Left ventricle myocardium inferior (tissue), 1 donor: Measurements from ENCODE around the gene VGLL3. TPM values are rescaled to one million over a fixed set of nuclear protein-coding genes. Genes with fewer than 3 reads are reported as not detected.

Experiments
- DNase-seq: peaks from one replicate; pipeline ENCODE4 v3.0.0-alpha.2; 2020
- H3K27ac ChIP-seq: fragments of 200-600 bp; replicated peaks from 2 replicates; pipeline ENCODE4 v1.8.0; 2021
- H3K27me3 ChIP-seq: fragments of 200-600 bp; 2 replicates; pipeline ENCODE4 v1.8.0; 2021; ENCODE audit warnings: low read depth
- H3K36me3 ChIP-seq: fragments of 200-600 bp; 2 replicates; pipeline ENCODE4 v1.8.0; 2021
- H3K4me1 ChIP-seq: fragments of 200-600 bp; 2 replicates; pipeline ENCODE4 v1.8.0; 2021
- H3K4me3 ChIP-seq: fragments of 200-600 bp; 2 replicates; pipeline ENCODE4 v1.8.0; 2021; ENCODE audit warnings: mild to moderate bottlenecking, moderate library complexity
- H3K9me3 ChIP-seq: fragments of 200-600 bp; replicated peaks from 2 replicates; pipeline ENCODE4 v1.8.0; 2021
- intact Hi-C: fragments of 100-400 bp; cut with micrococcal nuclease; formaldehyde crosslinking; loops from one replicate; pipeline ENCODE4 v1.11.0; 2022
- total RNA-seq: library from RNA; stranded (reverse); fragmentation: NEBNext Ultra II Directional; extraction: Animal tissue kit (Norgen Biotek cat#: 25700); gene quantifications from one replicate; pipeline ENCODE4 v1.2.1, GENCODE V29; 2021
- TF ChIP-seq, protein P1 (sequence below): fragments of 200-600 bp; IDR thresholded peaks from 2 replicates; pipeline ENCODE4 v1.8.0; 2021; ENCODE audit warnings: antibody characterized with exemption, mild to moderate bottlenecking, borderline replicate concordance
- donor health status: DM: no; HTN: yes; CAD: no; lungs with severe emphysema.

Gene VGLL3
- total RNA-seq, 1 donor from 2014 or later: 4.0 TPM

DNA sequence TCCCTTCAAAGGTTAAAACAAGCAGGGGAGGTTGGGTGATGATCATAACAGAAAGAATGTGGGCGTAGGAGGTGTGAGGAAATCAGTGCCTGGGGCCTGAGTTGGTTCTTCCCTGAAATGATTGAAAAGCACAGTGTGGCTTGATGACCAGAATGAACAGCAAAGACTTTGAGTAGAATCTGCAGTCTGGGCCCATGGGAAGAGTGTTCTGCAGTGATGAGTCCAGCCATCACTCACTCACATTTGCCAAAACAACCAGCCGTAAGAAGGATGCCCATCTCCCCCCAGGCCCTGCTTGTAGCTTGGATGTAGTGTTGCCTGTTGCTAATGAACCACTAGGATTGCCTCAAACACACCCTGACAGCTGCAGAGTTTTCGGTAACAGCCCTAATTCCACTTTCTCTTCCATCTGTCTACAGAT is 67.9 kb downstream of the VGLL3 start:
- Histone ChIP-seq H3K27ac (no peak overlapping the region), H3K36me3 (no peaks in the 10 kb centered on the region), H3K27me3 (no peaks in the 10 kb centered on the region), H3K4me3 (no peak overlapping the region), H3K4me1 (no peaks in the 10 kb centered on the region), H3K9me3 (no peaks in the 10 kb centered on the region)
- TF ChIP-seq, protein P1, sequence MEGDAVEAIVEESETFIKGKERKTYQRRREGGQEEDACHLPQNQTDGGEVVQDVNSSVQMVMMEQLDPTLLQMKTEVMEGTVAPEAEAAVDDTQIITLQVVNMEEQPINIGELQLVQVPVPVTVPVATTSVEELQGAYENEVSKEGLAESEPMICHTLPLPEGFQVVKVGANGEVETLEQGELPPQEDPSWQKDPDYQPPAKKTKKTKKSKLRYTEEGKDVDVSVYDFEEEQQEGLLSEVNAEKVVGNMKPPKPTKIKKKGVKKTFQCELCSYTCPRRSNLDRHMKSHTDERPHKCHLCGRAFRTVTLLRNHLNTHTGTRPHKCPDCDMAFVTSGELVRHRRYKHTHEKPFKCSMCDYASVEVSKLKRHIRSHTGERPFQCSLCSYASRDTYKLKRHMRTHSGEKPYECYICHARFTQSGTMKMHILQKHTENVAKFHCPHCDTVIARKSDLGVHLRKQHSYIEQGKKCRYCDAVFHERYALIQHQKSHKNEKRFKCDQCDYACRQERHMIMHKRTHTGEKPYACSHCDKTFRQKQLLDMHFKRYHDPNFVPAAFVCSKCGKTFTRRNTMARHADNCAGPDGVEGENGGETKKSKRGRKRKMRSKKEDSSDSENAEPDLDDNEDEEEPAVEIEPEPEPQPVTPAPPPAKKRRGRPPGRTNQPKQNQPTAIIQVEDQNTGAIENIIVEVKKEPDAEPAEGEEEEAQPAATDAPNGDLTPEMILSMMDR: no peak
- intact Hi-C loops: no loop called here
- no peak for DNase-seq

DNA sequence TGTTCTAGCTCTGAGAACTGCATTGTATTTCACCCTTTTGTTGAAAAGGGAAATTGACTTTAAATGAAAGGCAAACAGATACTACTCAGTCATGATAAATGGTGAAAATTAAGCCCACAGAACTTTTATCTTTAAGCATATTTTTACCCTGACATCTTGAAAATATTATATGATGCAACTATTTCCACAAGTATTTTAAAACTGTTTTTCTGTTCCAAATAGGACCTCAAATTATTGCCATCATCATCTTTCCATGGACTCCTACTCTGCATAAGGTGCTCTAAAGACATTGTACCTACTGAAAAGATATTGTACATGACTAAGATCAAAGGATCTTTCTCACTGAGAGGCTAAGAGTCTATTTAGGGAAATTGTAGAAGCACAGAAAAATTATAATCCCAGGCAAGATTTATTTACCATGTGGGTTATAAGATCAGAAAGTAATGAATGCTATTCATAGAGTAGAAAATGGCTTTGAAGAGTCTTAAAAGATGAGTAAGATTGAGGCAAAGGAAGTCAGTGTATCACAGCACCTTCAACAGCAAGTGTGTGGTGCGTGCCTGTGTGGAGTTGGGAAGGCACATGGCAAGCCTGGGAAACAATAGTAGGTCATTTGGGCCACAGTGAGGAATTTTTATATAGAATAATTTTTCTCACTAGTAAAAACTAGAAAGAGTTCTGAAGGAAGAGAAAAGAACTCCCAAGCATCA is 68.8 kb downstream of the VGLL3 start:
- Histone ChIP-seq H3K27ac (no peak overlapping the region), H3K4me1 (no peaks in the 10 kb centered on the region), H3K4me3 (no peak overlapping the region), H3K27me3 (no peaks in the 10 kb centered on the region), H3K36me3 (no peaks in the 10 kb centered on the region), H3K9me3 (no peaks in the 10 kb centered on the region)
- no peak for DNase-seq
- intact Hi-C loops: no loop called here
- TF ChIP-seq, protein P1: no peak

DNA sequence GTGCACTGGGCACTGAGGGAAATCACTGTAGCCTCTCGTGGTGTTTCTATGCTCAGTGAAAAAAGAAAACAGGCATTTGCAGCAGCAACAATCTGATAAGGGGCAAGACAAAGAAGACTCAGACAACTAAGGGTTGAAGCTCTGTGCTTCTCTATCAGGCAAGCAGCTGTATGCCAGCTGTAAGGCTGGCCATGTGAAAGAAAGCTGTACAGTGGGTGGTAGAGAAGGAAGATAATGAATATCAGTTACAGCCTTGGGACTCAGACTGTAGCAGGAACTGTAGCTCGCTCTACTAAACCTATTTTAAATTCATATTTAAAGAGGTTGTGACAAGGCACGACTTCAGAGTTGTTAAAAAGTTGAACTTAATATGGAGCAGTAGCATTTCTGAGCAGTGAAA is 76.3 kb downstream of the VGLL3 start:
- H3K27me3 ChIP-seq: no peaks in the 10 kb centered on the region
- peaks cover 6% of the 10 kb centered on the region for H3K9me3 ChIP-seq
- DNase-seq: no peak
- H3K36me3 ChIP-seq: no peaks in the 10 kb centered on the region
- TF ChIP-seq, protein P1: no peak
- H3K4me3 ChIP-seq: no peak overlapping the region
- H3K4me1 ChIP-seq: no peaks in the 10 kb centered on the region
- no peak overlapping the region for H3K27ac ChIP-seq
- intact Hi-C loops: no loop called here

DNA sequence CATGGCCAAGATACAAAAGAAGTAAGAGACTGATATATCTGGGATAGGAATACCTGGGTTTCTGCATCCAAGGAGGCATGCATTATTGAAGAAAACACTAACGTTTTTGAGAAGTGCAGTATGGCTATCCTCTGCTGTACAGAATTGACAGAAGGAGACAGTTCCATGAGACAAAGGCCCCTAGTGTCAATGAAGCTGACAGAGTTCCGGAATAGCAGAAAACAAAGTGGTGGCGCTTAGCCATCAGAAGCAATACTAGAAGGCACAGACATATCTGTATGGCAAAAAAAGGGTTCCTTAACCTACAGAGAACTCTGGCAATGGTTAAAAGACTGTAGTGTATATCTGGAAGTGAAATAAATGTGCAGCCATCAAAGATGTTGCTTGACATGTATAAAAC is 77.8 kb downstream of the VGLL3 start:
- TF ChIP-seq, protein P1: no peak
- Histone ChIP-seq H3K27me3 (no peaks in the 10 kb centered on the region), H3K9me3 (peaks cover 6% of the 10 kb centered on the region), H3K27ac (no peak overlapping the region), H3K4me1 (no peaks in the 10 kb centered on the region), H3K36me3 (no peaks in the 10 kb centered on the region), H3K4me3 (no peak overlapping the region)
- DNase-seq: no peak
- intact Hi-C loops: no loop called here

DNA sequence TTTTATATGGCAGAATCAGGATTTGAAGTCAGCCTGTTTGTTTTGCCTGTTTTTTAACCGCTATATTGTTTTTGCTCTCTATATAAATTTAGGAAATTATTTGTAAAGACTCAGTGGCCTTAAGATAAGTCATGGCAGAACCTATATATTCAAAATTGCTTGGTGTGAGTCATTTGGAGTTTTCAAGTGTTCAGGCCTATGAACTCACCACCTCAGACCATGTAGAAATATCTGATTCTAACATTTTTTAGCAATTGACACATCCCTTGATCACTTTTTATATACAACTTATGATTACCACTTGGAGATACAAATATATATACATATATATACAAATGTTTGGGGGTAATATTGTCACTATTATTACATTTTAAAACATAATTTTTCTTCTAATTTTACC is 95.7 kb downstream of the VGLL3 start:
- Histone ChIP-seq H3K27me3 (no peaks in the 10 kb centered on the region), H3K36me3 (no peaks in the 10 kb centered on the region), H3K4me1 (no peaks in the 10 kb centered on the region), H3K4me3 (no peak overlapping the region), H3K27ac (no peak overlapping the region), H3K9me3 (no peaks in the 10 kb centered on the region)
- intact Hi-C loops: no loop called here
- DNase-seq: no peak
- TF ChIP-seq, protein P1: no peak
